Central memory CD4-positive, alpha-beta T cell (primary cell): Measurements from ENCODE around the gene LIMS3.
"Not testable (repeated sequence)": the region's sequence is repeated elsewhere in the genome, so short reads cannot be mapped to it uniquely, and the experiment has no call there.

ENCODE experiments used
- DNase-seq: peaks from one replicate; pipeline ENCODE4 v3.0.0; 2022

Gene LIMS3

GRCh38 chr2:109927803-109928202 lies 29.3 kb downstream of the LIMS3 start:
- DNase-seq = not testable (repeated sequence)

DNA sequence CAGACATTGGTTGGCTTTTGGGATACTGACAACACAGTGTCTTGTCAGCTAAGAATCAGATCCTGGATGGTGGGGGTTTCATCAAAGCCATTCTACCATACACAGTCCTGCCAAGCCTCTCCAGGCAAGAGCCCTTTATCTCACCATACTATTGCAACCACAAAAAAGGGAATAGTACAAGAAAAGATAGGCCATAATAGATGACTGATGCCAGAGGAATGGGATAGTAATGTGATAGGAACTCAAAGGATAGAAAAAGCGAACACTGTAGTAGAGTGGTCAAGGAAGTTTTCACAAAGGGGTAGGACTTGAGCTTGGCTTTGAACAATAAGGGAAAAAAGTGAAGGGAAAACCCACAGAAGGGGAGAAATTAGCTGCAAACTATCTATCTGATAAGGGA lies 30.7 kb downstream of the LIMS3 start:
- DNase-seq = not testable (repeated sequence)

DNA sequence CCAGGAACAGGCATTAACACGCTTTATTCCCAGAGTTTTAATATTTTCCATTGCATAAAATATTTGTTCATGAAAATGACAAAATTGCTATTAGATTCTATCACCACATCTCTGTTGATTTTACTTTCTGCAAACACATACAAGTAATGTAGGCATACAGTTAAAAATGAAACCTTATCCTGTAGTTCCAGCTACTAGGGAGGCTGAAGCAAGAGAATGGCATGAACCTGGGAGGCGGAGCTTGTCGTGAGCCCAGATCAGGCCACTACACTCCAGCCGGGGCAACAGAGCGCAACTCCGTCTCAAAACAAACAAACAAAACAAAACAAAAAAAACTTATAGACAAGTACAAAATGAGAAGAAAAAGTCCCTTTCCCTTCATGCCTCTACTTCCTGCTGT lies 38.0 kb downstream of the LIMS3 start:
- DNase-seq = not testable (repeated sequence)

DNA sequence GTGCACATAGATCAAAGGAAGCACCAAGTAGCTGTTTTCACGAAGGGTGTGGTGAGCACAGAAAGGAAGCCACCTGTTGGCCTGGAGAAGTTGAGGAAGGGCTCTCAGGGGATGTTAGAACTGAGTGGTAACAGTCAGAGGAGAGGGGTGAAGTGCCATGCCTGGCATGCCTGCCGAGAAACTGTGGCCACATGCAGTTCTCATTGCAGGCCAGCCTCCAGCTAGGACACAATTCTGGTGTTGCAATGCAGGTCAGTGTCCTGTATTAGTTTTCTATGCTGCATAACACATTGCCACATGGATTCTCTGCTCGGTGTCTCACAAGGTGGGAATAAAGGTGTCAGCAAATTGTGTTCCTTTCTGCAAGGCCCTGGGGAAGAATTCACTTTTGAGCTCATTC lies 46.9 kb downstream of the LIMS3 start:
- DNase-seq = not testable (repeated sequence)

GRCh38 chr2:109947262-109947958 lies 48.9 kb downstream of the LIMS3 start:
- DNase-seq = not testable (repeated sequence)

- DNase-seq = not testable (repeated sequence)
Measured at GRCh38 chr2:109947959-109948520, 49.6 kb downstream of the LIMS3 start.

DNA sequence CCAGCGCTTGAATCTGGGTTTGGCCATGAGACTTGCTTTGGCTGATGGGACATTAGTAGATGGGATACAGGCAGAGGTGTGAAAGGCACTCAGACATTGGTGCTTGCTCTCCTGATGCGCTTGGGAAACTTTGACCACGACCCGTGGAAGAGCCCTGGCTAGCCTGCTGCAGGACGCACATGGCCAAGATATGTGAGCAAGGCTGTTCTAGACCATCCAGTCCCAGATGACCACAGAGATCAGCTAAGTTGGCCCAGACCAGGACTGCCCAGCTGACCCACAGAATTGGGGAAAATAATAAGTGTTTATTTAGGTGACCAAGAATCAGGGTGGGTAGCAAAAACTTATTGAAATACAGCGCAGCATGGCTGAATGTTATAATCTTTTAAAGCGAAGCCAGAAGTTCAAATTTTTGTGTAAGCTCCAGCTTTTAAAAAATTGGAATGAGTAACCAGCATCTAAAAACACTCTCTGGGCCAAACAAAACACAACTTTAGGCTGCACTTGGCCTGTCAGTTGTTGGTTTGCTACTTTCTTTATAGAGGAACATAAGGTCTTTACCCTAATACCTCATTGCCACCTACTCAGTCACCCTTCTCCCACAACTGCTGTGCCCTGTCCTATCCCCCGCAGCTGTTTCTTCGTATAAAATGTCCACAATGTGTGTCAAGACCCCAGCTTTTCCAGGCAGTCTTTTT lies 51.8 kb downstream of the LIMS3 start:
- not testable (repeated sequence) for DNase-seq

DNA sequence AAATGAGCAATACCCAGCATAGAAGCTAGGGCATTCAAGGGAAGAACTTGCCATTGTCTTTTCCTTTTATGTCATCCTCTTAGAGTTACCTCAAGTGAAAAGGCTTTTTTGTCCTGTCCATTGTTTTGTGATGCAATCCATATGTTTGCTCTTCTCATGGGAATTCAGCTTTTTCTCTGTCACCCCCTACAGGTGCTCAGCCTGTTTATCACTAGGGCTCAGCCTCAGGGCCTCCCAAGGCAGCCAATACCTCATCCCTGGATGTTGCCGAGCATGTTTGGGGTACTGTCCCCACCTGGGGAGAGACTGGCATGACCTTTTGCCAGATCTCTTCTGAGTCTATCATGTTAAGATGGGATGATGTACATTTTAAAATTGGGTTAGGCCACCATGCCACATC lies 65.5 kb downstream of the LIMS3 start:
- DNase-seq = not testable (repeated sequence)

GRCh38 chr2:109965482-109965881 lies 67.0 kb downstream of the LIMS3 start:
- DNase-seq = not testable (repeated sequence)

DNA sequence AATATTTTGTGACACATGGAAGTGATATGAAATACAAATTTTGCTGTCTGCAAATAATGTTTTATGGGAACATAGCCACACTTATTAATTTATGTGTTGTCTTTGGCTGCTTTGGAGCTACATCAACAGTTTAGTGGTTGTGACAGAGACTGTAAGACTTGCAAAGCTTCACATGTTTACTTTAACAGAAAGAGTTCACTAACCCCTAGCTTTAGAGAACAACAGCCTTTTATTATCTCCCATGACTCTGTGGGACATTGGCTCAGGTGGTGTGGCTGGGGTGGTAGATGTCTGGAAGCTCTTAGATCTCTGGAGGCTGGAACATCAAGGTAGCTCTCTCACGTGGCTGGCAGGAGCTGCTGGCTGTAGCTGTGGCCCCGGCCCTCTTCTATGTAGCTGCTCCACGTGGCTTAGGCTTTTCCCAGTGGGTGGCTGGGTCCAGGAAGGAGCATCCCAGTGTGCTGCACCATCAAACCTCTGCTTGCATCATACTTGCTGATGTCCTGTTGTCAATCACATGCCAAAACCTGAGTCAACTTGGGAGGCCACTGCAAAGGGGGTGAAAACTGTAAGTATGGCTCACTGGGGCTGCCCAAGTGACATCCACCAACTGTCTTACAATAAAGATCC lies 67.7 kb downstream of the LIMS3 start:
- not testable (repeated sequence) for DNase-seq

DNA sequence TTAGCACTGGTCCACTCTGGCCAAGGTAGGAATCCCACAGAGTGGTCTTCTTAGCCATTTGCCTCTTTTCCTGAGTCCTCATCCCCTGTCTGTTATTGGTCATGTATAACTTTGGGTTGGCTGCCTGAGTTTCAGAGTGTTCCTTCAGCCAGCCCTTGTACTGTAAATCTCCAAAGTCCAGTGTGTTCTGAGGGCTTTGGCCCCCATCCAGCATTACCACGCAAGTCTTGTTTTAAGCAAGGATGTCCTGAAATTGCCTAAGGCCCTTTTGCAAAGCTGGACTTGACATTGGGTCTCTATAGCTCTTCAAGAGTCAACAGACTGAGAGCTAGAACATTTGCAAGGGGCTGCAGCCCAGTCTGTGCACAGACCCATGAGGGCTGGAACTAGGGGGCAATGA lies 68.4 kb downstream of the LIMS3 start:
- DNase-seq = not testable (repeated sequence)

GRCh38 chr2:109969864-109970263 lies 71.4 kb downstream of the LIMS3 start:
- DNase-seq = not testable (repeated sequence)

GRCh38 chr2:109971710-109972109 lies 73.2 kb downstream of the LIMS3 start:
- not testable (repeated sequence) for DNase-seq
